NCI-H1436 (cell line): ENCODE results near the gene C12orf56.
"Not testable (repeated sequence)": the region's sequence is repeated elsewhere in the genome, so short reads cannot be mapped to it uniquely, and the experiment has no call there.

Source experiments
- DNase-seq: peaks from one replicate; lab custom pipeline; 2025; lab: John Stamatoyannopoulos, UW

The C12orf56 gene

GRCh38 chr12:64232196-64232595, 158.4 kb downstream of the C12orf56 start:
- DNase-seq, result no peak

GRCh38 chr12:64229796-64230195, 160.8 kb downstream of the C12orf56 start:
- DNase-seq, result no peak

- DNase-seq, result no peak
Observed at GRCh38 chr12:64229240-64229639, 161.3 kb downstream of the C12orf56 start.

GRCh38 chr12:64225626-64226025, 164.9 kb downstream of the C12orf56 start:
- DNase-seq, result no peak

GRCh38 chr12:64222009-64222765, 168.4 kb downstream of the C12orf56 start, which contains the start of gene KICS2:
Gene KICS2, minus strand, starts transcription at chr12:64222296. Its CDS starts 59 bp downstream, at chr12:64222237.
- peak; percentile 86 for DNase-seq

DNA sequence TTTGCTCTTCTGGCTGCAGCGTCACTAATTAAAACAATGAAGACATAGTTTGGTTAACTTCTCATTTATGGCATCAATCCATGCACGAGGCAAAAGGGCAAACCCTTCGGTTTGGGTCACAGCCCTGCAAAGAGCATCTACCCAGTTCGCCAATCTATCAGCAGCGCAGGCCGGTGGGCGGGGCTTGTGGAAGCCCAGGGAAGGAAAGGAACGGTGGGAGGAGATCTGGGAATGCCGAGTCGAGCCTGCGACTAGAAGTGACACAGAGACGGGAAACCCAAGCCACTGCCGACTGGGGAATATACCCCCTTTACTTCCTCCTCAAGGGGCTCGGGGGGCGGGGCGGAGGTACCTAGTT, 168.9 kb downstream of the C12orf56 start:
- peak; percentile 60 for DNase-seq

DNA sequence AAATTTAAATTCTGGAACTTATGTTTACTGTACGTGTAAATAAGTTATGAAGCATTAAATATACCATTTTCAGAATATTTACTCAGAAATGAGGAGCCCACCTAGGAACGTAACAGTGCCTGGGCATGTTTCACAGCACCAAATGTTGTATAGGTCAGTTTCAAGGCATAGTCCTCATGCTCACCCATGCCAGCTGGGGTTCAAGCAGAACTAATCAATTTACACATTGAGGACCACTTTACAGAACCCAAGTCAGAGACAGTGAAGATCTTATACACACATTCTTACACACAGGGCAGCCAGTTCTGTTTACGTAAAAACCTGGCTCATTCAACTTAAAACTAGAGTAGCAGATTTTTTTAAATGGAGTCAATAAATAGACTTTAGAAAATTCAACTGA, 170.5 kb downstream of the C12orf56 start:
- DNase-seq, result no peak

- DNase-seq, result no peak
Observed at GRCh38 chr12:64219145-64219544, 171.4 kb downstream of the C12orf56 start.

DNA sequence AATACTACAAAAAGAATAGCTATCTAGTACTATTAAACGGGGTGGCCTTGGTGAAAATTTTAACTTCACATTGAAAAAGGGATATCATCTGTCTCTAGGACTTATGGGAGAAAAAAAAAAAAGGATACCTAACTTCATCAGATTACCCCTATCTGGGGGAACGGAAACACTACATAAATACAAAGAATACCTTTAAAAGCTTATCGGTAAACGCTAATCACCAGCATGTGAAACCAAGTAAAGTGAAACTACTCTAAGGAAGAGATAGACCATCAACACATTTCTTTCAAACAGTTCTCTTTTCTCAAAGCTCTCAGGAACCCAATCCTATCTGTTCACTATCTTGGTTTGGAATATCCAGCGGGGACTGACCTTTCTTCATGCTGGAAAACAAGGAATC, 172.0 kb downstream of the C12orf56 start:
- no peak for DNase-seq

DNA sequence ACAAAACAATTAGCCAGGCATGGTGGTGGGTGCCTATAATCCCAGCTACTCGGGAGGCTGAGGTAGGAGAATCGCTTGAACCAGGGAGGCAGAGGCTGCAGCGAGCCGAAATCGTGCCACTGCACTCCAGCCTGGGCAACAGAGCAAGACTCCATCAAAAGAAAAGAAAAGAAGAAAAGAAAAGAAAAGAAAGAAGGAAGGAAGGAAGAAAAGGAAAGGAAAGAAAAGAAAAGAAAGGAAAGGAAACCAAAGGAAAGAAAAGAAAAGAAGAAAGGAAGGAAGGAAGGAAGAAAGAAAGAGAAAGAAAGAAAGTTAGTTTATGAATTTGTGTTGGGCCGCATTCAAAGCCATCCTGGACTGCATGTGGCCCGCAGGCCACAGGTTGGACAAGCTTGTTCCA, 172.9 kb downstream of the C12orf56 start:
- not testable (repeated sequence) for DNase-seq

DNA sequence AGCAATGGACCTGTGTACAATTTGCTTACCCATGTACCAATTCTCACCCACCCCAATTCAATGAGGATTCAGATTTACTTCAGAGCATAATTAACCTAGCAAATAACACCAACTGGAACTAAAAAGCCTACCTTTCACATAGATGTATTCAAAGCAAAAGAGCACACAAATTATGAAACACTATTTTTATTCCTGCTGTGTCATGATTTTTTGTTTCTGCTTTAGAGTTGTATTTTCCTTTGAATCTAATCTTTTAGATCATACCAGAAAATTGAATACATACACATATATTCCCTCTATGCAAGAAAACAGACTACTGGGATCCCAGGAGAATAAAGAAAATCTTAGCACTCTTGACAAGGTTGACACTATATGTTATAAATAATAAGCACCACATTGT, 174.3 kb downstream of the C12orf56 start:
- DNase-seq, result no peak
